ENCODE data around the gene GPR153.

DNA sequence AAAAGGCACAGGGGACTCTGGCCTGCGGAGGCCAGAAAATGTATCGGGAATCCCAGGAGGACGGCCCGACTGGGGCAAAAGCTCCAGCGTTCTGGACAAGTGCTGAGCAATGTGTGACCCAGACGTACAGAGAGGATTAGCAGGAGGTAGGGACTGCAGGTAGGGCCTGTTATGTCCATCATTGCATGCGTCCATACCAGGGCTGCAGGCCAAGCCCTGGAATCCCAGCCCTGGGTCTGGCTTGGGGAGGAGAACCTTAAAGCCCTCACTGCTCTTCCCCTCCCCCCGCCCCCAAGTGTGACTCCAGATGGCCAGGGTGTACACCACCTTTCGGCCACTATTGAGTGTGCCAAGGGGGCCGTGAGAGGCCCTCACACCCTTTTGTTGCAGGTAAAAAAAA is 53.0 kb downstream of the GPR153 start:
- TF ChIP-seq TAF1 (CRISPR knock-in tag; IDR thresholded peaks at IDR 0.05) = no peak
- no peak for TF ChIP-seq POLR2A (IDR thresholded peaks at IDR 0.05; ENCODE audit: insufficient read depth in 1 of 2, low read depth in 2 of 2, low read length in 2 of 2)
- TF ChIP-seq POLR2AphosphoS5 (IDR thresholded peaks at IDR 0.05; ENCODE audit: low read depth, low read length) = no peak
- TF ChIP-seq ZNF431 (CRISPR knock-in tag; IDR thresholded peaks at IDR 0.05; ENCODE audit: borderline replicate concordance, low read depth) = no peak
- TF ChIP-seq NFRKB (IDR thresholded peaks at IDR 0.05) = no peak
- TF ChIP-seq ZNF256 (CRISPR knock-in tag; conservative IDR thresholded peaks at IDR 0.05) = no peak
- TF ChIP-seq ZFY (CRISPR knock-in tag; IDR thresholded peaks at IDR 0.05) = no peak
- no peak for TF ChIP-seq YY1 (IDR thresholded peaks at IDR 0.05; ENCODE audit: insufficient read depth, insufficient replicate concordance, low read depth, low read length)
- no peak for TF ChIP-seq SRF (IDR thresholded peaks at IDR 0.05; ENCODE audit: low read depth, low read length)
- TF ChIP-seq ZNF251 (CRISPR knock-in tag; IDR thresholded peaks at IDR 0.05) = no peak
- TF ChIP-seq, protein P1, sequence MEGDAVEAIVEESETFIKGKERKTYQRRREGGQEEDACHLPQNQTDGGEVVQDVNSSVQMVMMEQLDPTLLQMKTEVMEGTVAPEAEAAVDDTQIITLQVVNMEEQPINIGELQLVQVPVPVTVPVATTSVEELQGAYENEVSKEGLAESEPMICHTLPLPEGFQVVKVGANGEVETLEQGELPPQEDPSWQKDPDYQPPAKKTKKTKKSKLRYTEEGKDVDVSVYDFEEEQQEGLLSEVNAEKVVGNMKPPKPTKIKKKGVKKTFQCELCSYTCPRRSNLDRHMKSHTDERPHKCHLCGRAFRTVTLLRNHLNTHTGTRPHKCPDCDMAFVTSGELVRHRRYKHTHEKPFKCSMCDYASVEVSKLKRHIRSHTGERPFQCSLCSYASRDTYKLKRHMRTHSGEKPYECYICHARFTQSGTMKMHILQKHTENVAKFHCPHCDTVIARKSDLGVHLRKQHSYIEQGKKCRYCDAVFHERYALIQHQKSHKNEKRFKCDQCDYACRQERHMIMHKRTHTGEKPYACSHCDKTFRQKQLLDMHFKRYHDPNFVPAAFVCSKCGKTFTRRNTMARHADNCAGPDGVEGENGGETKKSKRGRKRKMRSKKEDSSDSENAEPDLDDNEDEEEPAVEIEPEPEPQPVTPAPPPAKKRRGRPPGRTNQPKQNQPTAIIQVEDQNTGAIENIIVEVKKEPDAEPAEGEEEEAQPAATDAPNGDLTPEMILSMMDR (CRISPR knock-in tag; IDR thresholded peaks at IDR 0.05) = no peak

All from HepG2 (cell line).